A673 (cell line): ENCODE data around the gene FBXW4. TPM values are rescaled to one million over a fixed set of nuclear protein-coding genes. Genes with fewer than 3 reads are reported as not detected.

Experiments
- BruUV-seq: library from RNA; stranded (reverse); fragments of 400-500 nt; replicated peaks from 2 replicates; lab custom pipeline; 2021; lab: Mats Ljungman, UMichigan
- CTCF ChIA-PET: fragments of 300-600 bp; sonication (Branson Sonifier 250); formaldehyde crosslinking; loops from one replicate; lab custom pipeline; 2022; ENCODE audit warnings: antibody characterized with exemption; lab: Charles Lee
- POLR2A ChIA-PET: fragments of 300-600 bp; sonication (Branson Sonifier 250); formaldehyde crosslinking; loops from one replicate; lab custom pipeline; 2022; ENCODE audit warnings: antibody characterized with exemption; ENCODE audit not compliant: low non-redundant PET; lab: Charles Lee
- DNase-seq: peaks from one replicate; pipeline ENCODE4 v3.0.0-alpha.2; 2015; ENCODE audit warnings: low spot score
- H3K27ac ChIP-seq: fragments of 200-600 bp; sonication (generic); 2 replicates; pipeline ENCODE4 v1.5.1; 2016; ENCODE audit warnings: mixed run types, low read depth, mild to moderate bottlenecking, mixed read lengths, antibody characterized with exemption, low read length; ENCODE audit not compliant: poor library complexity, severe bottlenecking
- H3K27me3 ChIP-seq: fragments of 200-600 bp; sonication (generic); replicated peaks from 2 replicates; pipeline ENCODE4 v1.6.1; 2017; ENCODE audit warnings: mixed run types, low read depth, mild to moderate bottlenecking, mixed read lengths, antibody characterized with exemption, low read length; ENCODE audit not compliant: insufficient read depth, poor library complexity
- H3K36me3 ChIP-seq: fragments of 200-600 bp; sonication (generic); 2 replicates; pipeline ENCODE4 v1.6.1; 2016; ENCODE audit warnings: mixed run types, mild to moderate bottlenecking, mixed read lengths, antibody characterized with exemption, low read length; ENCODE audit not compliant: insufficient read depth, poor library complexity, severe bottlenecking
- H3K4me1 ChIP-seq: fragments of 200-600 bp; sonication (generic); 2 replicates; pipeline ENCODE4 v1.6.1; 2017; ENCODE audit warnings: mixed run types, mild to moderate bottlenecking, mixed read lengths, antibody characterized with exemption, low read length; ENCODE audit not compliant: insufficient read depth, poor library complexity, severe bottlenecking
- H3K4me3 ChIP-seq: fragments of 200-600 bp; sonication (generic); 2 replicates; pipeline ENCODE4 v1.5.1; 2016; ENCODE audit warnings: low read depth, mixed run types, mild to moderate bottlenecking, mixed read lengths, low read length; ENCODE audit not compliant: poor library complexity, severe bottlenecking
- H3K9me3 ChIP-seq: fragments of 200-600 bp; sonication (generic); 2 replicates; pipeline ENCODE4 v1.6.1; 2016; ENCODE audit warnings: mixed run types, low read depth, mild to moderate bottlenecking, mixed read lengths, antibody characterized with exemption, low read length; ENCODE audit not compliant: poor library complexity, severe bottlenecking
- EZH2 ChIP-seq: fragments of 200-600 bp; sonication (generic); IDR thresholded peaks from 2 replicates; pipeline ENCODE4 v1.6.1; 2017; ENCODE audit warnings: borderline replicate concordance, low read depth, mild to moderate bottlenecking, mixed read lengths, antibody characterized with exemption, low read length; ENCODE audit not compliant: poor library complexity, severe bottlenecking
- intact Hi-C: fragments of 100-400 bp; cut with micrococcal nuclease; formaldehyde crosslinking; loops from one replicate; pipeline ENCODE4 v1.10.0; 2022; ENCODE audit not compliant: unreplicated experiment
- total RNA-seq: library from RNA; stranded (reverse); gene quantifications from 2 replicates; pipeline ENCODE4 v1.2.3, GENCODE V29; 2021
- TF ChIP-seq, protein P1 (sequence below): fragments of 300-800, 200-600 bp; sonication (generic); conservative IDR thresholded peaks from 2 replicates; pipeline ENCODE4 v1.5.1; 2017; ENCODE audit warnings: low read depth, mild to moderate bottlenecking, antibody characterized with exemption, low read length, moderate library complexity, mixed read lengths

Gene FBXW4
- total RNA-seq, 1 experiment from 2014 or later = 19.5 TPM

DNA sequence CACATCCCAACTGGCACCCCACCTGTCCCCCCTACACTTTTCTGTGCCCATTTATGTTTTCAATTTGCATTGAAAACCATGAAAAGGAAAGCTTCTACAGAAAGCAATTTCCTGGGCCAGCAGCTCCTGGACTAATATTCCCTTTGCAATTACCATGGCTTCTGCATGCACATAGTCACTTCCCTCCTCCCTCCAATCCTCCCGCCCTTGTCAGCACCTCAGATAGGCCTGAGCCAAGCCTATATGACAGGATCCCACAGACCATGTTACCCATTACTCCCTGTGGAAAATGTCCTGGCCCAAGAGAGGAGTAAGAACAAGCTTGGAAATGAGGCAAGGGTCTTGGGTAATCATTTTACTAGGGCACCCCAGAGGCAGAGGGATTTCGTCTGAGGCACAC is 38.1 kb downstream of the FBXW4 start:
- TF ChIP-seq, protein P1, sequence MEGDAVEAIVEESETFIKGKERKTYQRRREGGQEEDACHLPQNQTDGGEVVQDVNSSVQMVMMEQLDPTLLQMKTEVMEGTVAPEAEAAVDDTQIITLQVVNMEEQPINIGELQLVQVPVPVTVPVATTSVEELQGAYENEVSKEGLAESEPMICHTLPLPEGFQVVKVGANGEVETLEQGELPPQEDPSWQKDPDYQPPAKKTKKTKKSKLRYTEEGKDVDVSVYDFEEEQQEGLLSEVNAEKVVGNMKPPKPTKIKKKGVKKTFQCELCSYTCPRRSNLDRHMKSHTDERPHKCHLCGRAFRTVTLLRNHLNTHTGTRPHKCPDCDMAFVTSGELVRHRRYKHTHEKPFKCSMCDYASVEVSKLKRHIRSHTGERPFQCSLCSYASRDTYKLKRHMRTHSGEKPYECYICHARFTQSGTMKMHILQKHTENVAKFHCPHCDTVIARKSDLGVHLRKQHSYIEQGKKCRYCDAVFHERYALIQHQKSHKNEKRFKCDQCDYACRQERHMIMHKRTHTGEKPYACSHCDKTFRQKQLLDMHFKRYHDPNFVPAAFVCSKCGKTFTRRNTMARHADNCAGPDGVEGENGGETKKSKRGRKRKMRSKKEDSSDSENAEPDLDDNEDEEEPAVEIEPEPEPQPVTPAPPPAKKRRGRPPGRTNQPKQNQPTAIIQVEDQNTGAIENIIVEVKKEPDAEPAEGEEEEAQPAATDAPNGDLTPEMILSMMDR = no peak
- TF ChIP-seq EZH2 = no peak
- CTCF ChIA-PET = no interaction called here

DNA sequence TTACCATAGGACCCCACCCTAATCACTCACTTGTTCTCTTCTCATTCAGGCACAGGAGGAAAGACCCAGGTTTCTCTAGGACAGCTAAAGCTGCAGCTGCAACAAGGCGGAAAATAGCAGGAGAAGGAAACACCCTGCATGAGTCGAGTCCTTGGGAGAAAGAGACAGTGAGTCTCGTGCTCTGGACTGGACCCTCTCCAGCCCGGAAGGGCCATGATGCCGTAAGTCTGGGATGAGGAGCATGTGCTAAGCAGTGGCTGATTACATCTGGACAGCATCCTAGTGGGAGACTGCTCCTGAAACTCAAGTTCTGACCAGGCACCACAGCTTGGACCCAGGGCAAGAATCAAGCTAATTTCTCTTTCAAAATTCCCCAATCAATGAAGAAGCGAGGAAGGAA is 39.4 kb downstream of the FBXW4 start:
- BruUV-seq = no TSS peak
- intact Hi-C loops = no loop called here
- DNase-seq = no peak
- no peaks in the 10 kb centered on the region for H3K36me3 ChIP-seq
- no peaks in the 10 kb centered on the region for H3K27me3 ChIP-seq
- H3K4me3 ChIP-seq = no peak overlapping the region
- CTCF ChIA-PET = no interaction called here
- H3K9me3 ChIP-seq = no peaks in the 10 kb centered on the region
- TF ChIP-seq EZH2 = no peak
- TF ChIP-seq, protein P1 = no peak
- POLR2A ChIA-PET = no interaction called here
- no peak overlapping the region for H3K27ac ChIP-seq
- H3K4me1 ChIP-seq = no peaks in the 10 kb centered on the region

More for the DNA sequence above, 38.1 kb downstream of the FBXW4 start:
- intact Hi-C loops = no loop called here
- no peak overlapping the region for H3K27ac ChIP-seq
- no peaks in the 10 kb centered on the region for H3K36me3 ChIP-seq
- no peaks in the 10 kb centered on the region for H3K9me3 ChIP-seq
- no peaks in the 10 kb centered on the region for H3K4me1 ChIP-seq
- no TSS peak for BruUV-seq
- POLR2A ChIA-PET = no interaction called here
- no peak for DNase-seq
- H3K4me3 ChIP-seq = no peak overlapping the region
- H3K27me3 ChIP-seq = no peaks in the 10 kb centered on the region

DNA sequence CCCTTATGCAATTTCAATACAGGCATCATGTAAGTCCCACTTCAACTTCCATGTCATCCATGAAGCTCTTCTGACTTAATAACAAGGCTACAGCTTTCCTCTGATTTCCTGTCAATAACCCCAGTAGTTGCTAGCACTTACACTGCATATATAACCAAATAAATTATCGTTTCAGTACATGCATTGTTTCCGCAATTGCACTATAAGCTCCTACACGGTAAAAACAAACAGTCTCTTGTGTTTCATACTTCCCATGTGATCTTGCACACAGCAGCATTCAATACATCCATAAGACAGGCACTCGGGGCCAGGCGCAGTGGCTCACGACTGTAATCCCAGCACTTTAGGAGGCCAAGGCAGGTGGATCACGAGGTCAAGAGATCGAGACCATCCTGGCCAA is 41.4 kb downstream of the FBXW4 start:
- ChIA-PET CTCF (no interaction called here), POLR2A (no interaction called here)
- Histone ChIP-seq H3K4me3 (no peak overlapping the region), H3K4me1 (no peaks in the 10 kb centered on the region), H3K27ac (no peak overlapping the region), H3K36me3 (no peaks in the 10 kb centered on the region), H3K9me3 (no peaks in the 10 kb centered on the region), H3K27me3 (no peaks in the 10 kb centered on the region)
- no TSS peak for BruUV-seq
- intact Hi-C loops = no loop called here
- TF ChIP-seq, protein P1 = no peak
- TF ChIP-seq EZH2 = no peak
- DNase-seq = no peak
